Pancreas (tissue), 10 donors: ENCODE data around the gene GALT. TPM values are rescaled to one million over a fixed set of nuclear protein-coding genes. Genes with fewer than 3 reads are reported as not detected.

ENCODE experiments used
- ATAC-seq, 4 donors: fragments of 200-7000 bp; cut with Tn5 transposase; one replicate each; pipeline versions ENCODE4 v1.8.0 to v1.9.1; 2020; ENCODE audit warnings: mild to moderate bottlenecking in 4 of 4, moderate library complexity in 4 of 4
- DNase-seq, 6 donors: peaks; one replicate each; pipeline ENCODE4 v3.0.0-alpha.2; 2020
- FAIRE-seq: peaks from 2 replicates; lab custom pipeline; 2012; peaks lifted over from hg19 to GRCh38; lab: Jason Lieb, UNC
- H3K27ac ChIP-seq, 4 donors: fragments of 200-600 bp; sonication (generic); 1 replicate in 3 of 4; 2 replicates in 1 of 4; pipeline versions ENCODE4 v1.5.0 to v1.8.0; 2020
- H3K27me3 ChIP-seq, 4 donors: fragments of 200-600 bp; one replicate each; pipeline ENCODE4 v1.8.0; 2021
- H3K36me3 ChIP-seq, 3 donors: fragments of 200-600 bp; sonication (generic) in 1 of 3; one replicate each; pipeline versions ENCODE4 v1.5.0 to v1.8.0; 2020 to 2021
- H3K4me1 ChIP-seq, 3 donors: fragments of 200-600 bp; one replicate each; pipeline ENCODE4 v1.8.0; 2021
- H3K4me3 ChIP-seq, 4 donors: fragments of 200-600 bp; sonication (generic) in 2 of 4; one replicate each; pipeline versions ENCODE4 v1.5.0 to v1.8.0; 2020 to 2021
- H3K9me3 ChIP-seq, 4 donors: fragments of 200-600 bp; one replicate each; pipeline ENCODE4 v1.8.0; 2021
- CTCF ChIP-seq, 4 donors: fragments of 200-600 bp; sonication (generic) in 3 of 4; IDR thresholded peaks; one replicate each; pipeline versions ENCODE4 v1.5.0 to v1.8.0; 2021; ENCODE audit warnings: antibody characterized with exemption in 4 of 4
- whole genome bisulfite sequencing, 2 donors: extraction: QIAGEN DNeasy Blood & Tissue Kit; methylation state at CpG; one replicate each; pipeline ENCODE4 v1.1.7; 2013; 5-methylcytosine and 5-hydroxymethylcytosine counted together
- intact Hi-C, 3 donors: fragments of 100-400 bp; cut with DNase I; formaldehyde crosslinking; loops; one replicate each; pipeline versions ENCODE4 v1.11.1 to v1.14.2; 2022
- polyA plus RNA-seq, 2 donors: library from polyadenylated mRNA; stranded (reverse); fragments of 200-250 nt; gene quantifications; one replicate each; pipeline ENCODE4 v1.2.3, GENCODE V29; 2013
- total RNA-seq, 6 donors: library from RNA; stranded (reverse); fragmentation: NEBNext Ultra II Directional in 4 of 6; extraction: Animal tissue kit (Norgen Biotek cat#: 25700) in 4 of 6; gene quantifications; one replicate each; pipeline versions ENCODE4 v1.2.1 to v1.2.4, GENCODE V29; 2021 to 2023
- donor health status: healthy with polysubstance abuse.
- donor health status: DM: no; HTN: no; CAD: no; lungs with moderate emphysema.
- donor health status: DM: no; HTN: no; CAD: no.
- donor health status: control.
- donor health status: control.
- donor health status: Bipolar disorder and iron deficiency.
- donor health status: DM: yes; HTN: yes; CAD: no.
- donor health status: DM: no; HTN: no; CAD: no.
- donor health status: DM: no; HTN: no; CAD: no.
- donor health status: DM: yes; HTN: yes; CAD: no.

Gene GALT
- total and polyA plus RNA-seq, 8 donors: 11.0 to 60.5 (median 21.1) TPM

- Histone ChIP-seq H3K9me3 (no peaks in the 10 kb centered on the region), H3K4me1 (peaks cover 19 to 46% (median 31%) of the 10 kb centered on the region in 3 donors), H3K4me3 (no peak overlapping the region), H3K36me3 (peaks cover 0 to 3% (median 0%) of the 10 kb centered on the region in 3 donors), H3K27ac (no peak overlapping the region), H3K27me3 (no peaks in the 10 kb centered on the region)
- TF ChIP-seq CTCF (IDR thresholded peaks at IDR 0.05): no peak
- no peak for FAIRE-seq
- ATAC-seq: no peak
- intact Hi-C loops: no loop called here
- peak in 2 of 6 donors; percentile 57 to 77 for DNase-seq
- 52 to 58% methylated on average over 5 of the region's 5 CpGs for WGBS, 2 donors
These were observed 4.3 kb downstream of the GALT start for GRCh38 chr9:34650816-34651215.

- peaks cover 15 to 42% (median 27%) of the 10 kb centered on the region in 3 donors for H3K4me1 ChIP-seq
- DNase-seq: peak in 1 of 6 donors; percentile 64
- peak in 1 of 4 donors; percentile 6 for ATAC-seq
- H3K36me3 ChIP-seq: peaks cover 0 to 3% (median 0%) of the 10 kb centered on the region in 3 donors
- FAIRE-seq: no peak
- TF ChIP-seq CTCF (IDR thresholded peaks at IDR 0.05): no peak
- H3K27ac ChIP-seq: peak overlapping the region in 2 of 4 donors; percentile 52 to 68
- no peaks in the 10 kb centered on the region for H3K9me3 ChIP-seq
- 35 to 53% methylated on average over 4 of the region's 4 CpGs for WGBS, 2 donors
- peak overlapping the region in 1 of 4 donors; percentile 34 for H3K4me3 ChIP-seq
- no peaks in the 10 kb centered on the region for H3K27me3 ChIP-seq
- intact Hi-C loops: no loop called here
These were observed 4.8 kb downstream of the GALT start for GRCh38 chr9:34651321-34651720.

GRCh38 chr9:34651876-34652601 lies 5.6 kb downstream of the GALT start, which contains the start of gene IL11RA:
TSS of gene IL11RA (plus strand) at chr9:34652185. CDS start at chr9:34655218, 3,033 bp downstream.
- intact Hi-C loops: no loop called here
- WGBS, 2 donors: 6 to 27% methylated on average over 22 to 24 of the region's 24 CpGs
- ATAC-seq: peak; percentile 44 to 71 (median 62)
- H3K4me3 ChIP-seq: peak within 1 kb of the TSS in 2 of 4 donors; percentile 16 to 34
- H3K4me1 ChIP-seq: peaks cover 15 to 42% (median 27%) of the 10 kb centered on the region in 3 donors
- no peak for FAIRE-seq
- H3K9me3 ChIP-seq: no peaks in the 10 kb centered on the region
- H3K36me3 ChIP-seq: peaks cover 0 to 3% (median 0%) of the 10 kb centered on the region in 3 donors
- DNase-seq: peak; percentile 63 to 84 (median 70)
- TF ChIP-seq CTCF (IDR thresholded peaks at IDR 0.05): no peak
- H3K27me3 ChIP-seq: no peaks in the 10 kb centered on the region
- peak within 1 kb of the TSS; percentile 11 to 68 (median 42) for H3K27ac ChIP-seq

GRCh38 chr9:34652602-34653000 lies 6.1 kb downstream of the GALT start:
- DNase-seq: no peak
- Histone ChIP-seq H3K4me1 (peaks cover 9 to 37% (median 24%) of the 10 kb centered on the region in 3 donors), H3K9me3 (no peaks in the 10 kb centered on the region), H3K27ac (peak overlapping the region in 1 of 4 donors; percentile 68), H3K4me3 (peak overlapping the region in 1 of 4 donors; percentile 34), H3K36me3 (peaks cover 0 to 3% (median 0%) of the 10 kb centered on the region in 3 donors), H3K27me3 (no peaks in the 10 kb centered on the region)
- no peak for FAIRE-seq
- no peak for TF ChIP-seq CTCF (IDR thresholded peaks at IDR 0.05)
- 51 to 56% methylated on average over 5 of the region's 5 CpGs for WGBS, 2 donors
- intact Hi-C loops: no loop called here
- no peak for ATAC-seq
